Muscle of leg (tissue), 11 donors: ENCODE data around the gene INPP5A. TPM values are rescaled to one million over a fixed set of nuclear protein-coding genes. Genes with fewer than 3 reads are reported as not detected.

Source experiments
- DNase-seq: peaks from one replicate; pipeline ENCODE4 v3.0.0; 2013
- H3K27ac ChIP-seq: one replicate; pipeline ENCODE4 v1.5.1; 2013; ENCODE audit warnings: mild to moderate bottlenecking, low read length, control low read depth
- H3K27me3 ChIP-seq: one replicate; pipeline ENCODE4 v1.6.1; 2013; ENCODE audit warnings: low read length; ENCODE audit not compliant: control insufficient read depth, insufficient read depth
- H3K36me3 ChIP-seq: one replicate; pipeline ENCODE4 v1.6.1; 2013; ENCODE audit warnings: low read length; ENCODE audit not compliant: control insufficient read depth, insufficient read depth
- H3K4me1 ChIP-seq: one replicate; pipeline ENCODE4 v1.6.1; 2013; ENCODE audit warnings: low read length; ENCODE audit not compliant: control insufficient read depth, insufficient read depth
- H3K4me3 ChIP-seq: one replicate; pipeline ENCODE4 v1.5.1; 2013; ENCODE audit warnings: low read length, control low read depth
- H3K9me3 ChIP-seq: replicated peaks from 2 replicates; pipeline ENCODE4 v1.6.1; 2013; ENCODE audit warnings: low read depth, low read length; ENCODE audit not compliant: control insufficient read depth
- WGBS: methylation state at CpG from one replicate; pipeline ENCODE4 v1.1.5; 2013; ENCODE audit warnings: missing lambda C conversion rate; ENCODE audit not compliant: insufficient coverage; 5-methylcytosine and 5-hydroxymethylcytosine counted together
- polyA plus RNA-seq, 8 donors: library from polyadenylated mRNA; unstranded; fragments of 120-200 nt; gene quantifications; one replicate each; pipeline versions ENCODE4 v1.2.1 to v1.2.3, GENCODE V29; 2013; ENCODE audit warnings: inconsistent platforms in 1 of 8, low replicate concordance in 1 of 8; ENCODE audit not compliant: insufficient read length in 8 of 8, insufficient read depth in 1 of 8
- total RNA-seq: library from RNA; stranded (reverse); fragments of 120-200 nt; gene quantifications from one replicate; pipeline ENCODE4 v1.2.4, GENCODE V29; 2013

The INPP5A gene
- total and polyA plus RNA-seq, 9 donors: 34.1 to 56.2 (median 44.7) TPM

DNA sequence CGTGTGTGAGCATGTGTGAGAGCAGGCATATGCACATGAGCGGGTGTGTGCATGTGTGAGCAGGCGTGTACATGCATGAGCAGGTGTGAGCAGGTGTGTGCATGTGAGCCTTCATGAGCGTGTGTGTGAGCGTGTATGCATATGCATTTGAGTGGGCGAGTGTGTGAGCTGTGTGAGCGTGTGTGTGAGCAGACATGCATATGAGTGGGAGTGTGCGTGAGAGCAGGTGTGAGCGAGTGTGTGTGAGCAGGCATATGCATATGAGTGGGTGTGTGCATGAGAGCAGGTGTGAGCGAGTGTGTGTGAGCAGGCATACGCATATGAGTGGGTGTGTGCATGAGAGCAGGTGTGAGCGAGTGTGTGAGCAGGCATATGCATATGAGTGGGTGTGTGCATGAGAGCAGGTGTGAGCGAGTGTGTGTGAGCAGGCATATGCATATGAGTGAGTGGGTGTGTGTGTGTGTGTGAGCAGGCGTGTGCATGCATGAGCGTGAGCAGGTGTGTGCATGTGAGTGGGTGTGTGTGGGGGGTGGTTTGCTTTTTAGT is 217.7 kb downstream of the INPP5A start:
- Histone ChIP-seq H3K4me1 (no peaks in the 10 kb centered on the region), H3K27ac (no peak overlapping the region), H3K4me3 (no peak overlapping the region), H3K27me3 (no peaks in the 10 kb centered on the region), H3K36me3 (peaks cover 42% of the 10 kb centered on the region), H3K9me3 (no peaks in the 10 kb centered on the region)
- WGBS: 98% methylated on average over 15 of the region's 15 CpGs
- DNase-seq: no peak

DNA sequence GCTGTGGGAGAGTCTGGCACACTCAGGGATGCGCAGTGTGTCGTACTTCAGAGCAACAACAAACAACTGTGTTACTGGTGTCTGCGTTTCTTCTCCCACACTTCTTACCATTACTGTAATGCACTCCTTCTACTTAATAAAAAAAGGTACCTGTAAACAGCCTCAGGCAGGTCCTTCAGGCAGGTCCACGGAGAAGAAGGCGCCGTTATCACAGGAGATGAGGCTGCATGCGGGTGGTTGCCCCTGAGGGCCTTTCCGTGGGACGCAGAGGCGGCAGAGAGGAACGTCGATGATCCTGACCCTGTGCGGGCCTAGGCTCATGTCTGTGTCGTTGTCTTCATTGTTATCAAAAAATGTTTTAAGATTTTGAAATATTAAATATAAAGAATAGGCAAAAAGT is 219.0 kb downstream of the INPP5A start:
- no peak overlapping the region for H3K4me3 ChIP-seq
- no peaks in the 10 kb centered on the region for H3K27me3 ChIP-seq
- no peak overlapping the region for H3K27ac ChIP-seq
- no peaks in the 10 kb centered on the region for H3K4me1 ChIP-seq
- 96% methylated on average over 6 of the region's 14 CpGs for WGBS
- H3K36me3 ChIP-seq: peaks cover 39% of the 10 kb centered on the region
- no peaks in the 10 kb centered on the region for H3K9me3 ChIP-seq
- DNase-seq: no peak

- no peak for DNase-seq
- no peak overlapping the region for H3K4me3 ChIP-seq
- H3K27ac ChIP-seq: no peak overlapping the region
- H3K4me1 ChIP-seq: no peaks in the 10 kb centered on the region
- 97% methylated on average over 27 of the region's 27 CpGs for WGBS
- peaks cover 3% of the 10 kb centered on the region for H3K9me3 ChIP-seq
- H3K36me3 ChIP-seq: peaks cover 41% of the 10 kb centered on the region
- no peaks in the 10 kb centered on the region for H3K27me3 ChIP-seq
Observed at GRCh38 chr10:132757171-132757570, 219.6 kb downstream of the INPP5A start.

DNA sequence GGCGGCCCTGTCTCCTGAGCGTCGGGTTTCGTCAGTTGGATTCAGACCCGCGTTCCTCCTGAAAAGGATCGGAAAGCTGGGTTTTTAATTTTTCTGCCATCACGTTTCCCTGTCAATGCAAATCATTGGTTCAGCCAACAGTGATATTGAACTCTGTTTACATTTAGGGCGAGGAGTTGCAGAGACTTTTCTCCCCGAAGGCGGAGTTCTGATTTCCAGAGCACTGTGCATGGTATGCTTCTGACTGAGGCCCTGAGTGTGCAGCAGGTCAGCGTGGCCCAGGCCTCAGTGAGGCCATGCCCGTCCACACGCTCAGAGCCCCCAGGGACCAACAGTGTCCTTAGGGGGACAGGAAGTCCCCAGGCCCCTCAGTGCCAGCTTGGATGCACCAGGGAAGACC is 221.3 kb downstream of the INPP5A start:
- Histone ChIP-seq H3K27me3 (no peaks in the 10 kb centered on the region), H3K9me3 (peaks cover 3% of the 10 kb centered on the region), H3K4me3 (no peak overlapping the region), H3K27ac (no peak overlapping the region), H3K36me3 (peaks cover 41% of the 10 kb centered on the region), H3K4me1 (no peaks in the 10 kb centered on the region)
- DNase-seq: no peak
- 90% methylated on average over 14 of the region's 14 CpGs for WGBS

- H3K36me3 ChIP-seq: peaks cover 24% of the 10 kb centered on the region
- H3K9me3 ChIP-seq: peaks cover 3% of the 10 kb centered on the region
- DNase-seq: no peak
Observed at GRCh38 chr10:132761395-132762060, 223.9 kb downstream of the INPP5A start.

DNA sequence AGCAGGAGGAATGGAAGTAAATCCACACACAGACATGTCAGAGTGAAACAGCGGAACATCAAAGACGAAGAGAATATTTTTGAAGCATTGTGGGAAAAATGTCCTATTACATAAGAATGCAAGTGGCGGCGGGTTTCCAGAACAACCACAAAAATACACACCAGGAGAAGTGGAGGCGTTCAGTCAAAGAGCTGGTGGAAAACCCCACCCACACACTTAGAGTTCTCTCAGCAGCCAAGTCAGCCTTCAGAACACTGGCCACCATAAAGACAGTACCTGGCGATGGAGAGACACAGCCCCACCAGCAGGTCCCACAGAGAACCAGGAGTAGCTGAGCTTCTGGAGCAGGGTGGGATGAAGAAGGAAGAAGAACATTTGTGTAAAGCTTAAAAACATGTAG is 224.7 kb downstream of the INPP5A start:
- Histone ChIP-seq H3K9me3 (peaks cover 3% of the 10 kb centered on the region), H3K36me3 (peaks cover 24% of the 10 kb centered on the region), H3K27ac (no peak overlapping the region), H3K4me1 (no peaks in the 10 kb centered on the region), H3K27me3 (no peaks in the 10 kb centered on the region), H3K4me3 (no peak overlapping the region)
- WGBS: no CpG with 5 or more reads among the region's 6 CpGs
- no peak for DNase-seq

More at GRCh38 chr10:132761395-132762060, 223.9 kb downstream of the INPP5A start:
- Histone ChIP-seq H3K27me3 (no peaks in the 10 kb centered on the region), H3K27ac (no peak overlapping the region), H3K4me3 (no peak overlapping the region), H3K4me1 (no peaks in the 10 kb centered on the region)
- WGBS: 98% methylated on average over 6 of the region's 11 CpGs

- WGBS: 94% methylated on average over 5 of the region's 5 CpGs
- H3K36me3 ChIP-seq: peaks cover 21% of the 10 kb centered on the region
Observed at GRCh38 chr10:132763545-132763944, 226.0 kb downstream of the INPP5A start.

DNA sequence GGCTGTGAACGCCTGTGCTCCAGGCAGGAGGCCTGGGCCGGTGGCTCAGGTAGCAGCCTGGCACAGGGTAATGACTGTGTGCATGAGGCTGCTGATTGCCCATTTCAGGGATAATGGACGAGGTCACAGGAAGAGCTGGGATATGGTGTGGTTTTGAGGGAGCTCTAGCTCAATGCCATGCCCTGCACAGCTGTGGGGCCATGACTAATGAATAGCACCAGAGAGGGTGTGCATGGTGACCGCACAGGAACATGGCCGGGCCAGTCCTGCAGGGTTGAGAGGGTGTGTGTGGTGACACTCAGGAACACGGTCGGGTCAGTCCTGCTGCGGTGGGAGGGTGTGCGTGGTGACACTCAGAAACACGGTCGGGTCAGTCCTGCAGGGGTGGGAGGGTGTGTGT is 226.5 kb downstream of the INPP5A start:
- no peaks in the 10 kb centered on the region for H3K4me1 ChIP-seq
- H3K9me3 ChIP-seq: peaks cover 8% of the 10 kb centered on the region
- WGBS: 87% methylated on average over 11 of the region's 11 CpGs
- no peak for DNase-seq
- no peak overlapping the region for H3K27ac ChIP-seq
- H3K27me3 ChIP-seq: no peaks in the 10 kb centered on the region
- H3K4me3 ChIP-seq: no peak overlapping the region
- peaks cover 21% of the 10 kb centered on the region for H3K36me3 ChIP-seq

More at GRCh38 chr10:132763545-132763944, 226.0 kb downstream of the INPP5A start:
- H3K27ac ChIP-seq: no peak overlapping the region
- DNase-seq: no peak
- H3K4me1 ChIP-seq: no peaks in the 10 kb centered on the region
- peaks cover 8% of the 10 kb centered on the region for H3K9me3 ChIP-seq
- no peak overlapping the region for H3K4me3 ChIP-seq
- no peaks in the 10 kb centered on the region for H3K27me3 ChIP-seq

DNA sequence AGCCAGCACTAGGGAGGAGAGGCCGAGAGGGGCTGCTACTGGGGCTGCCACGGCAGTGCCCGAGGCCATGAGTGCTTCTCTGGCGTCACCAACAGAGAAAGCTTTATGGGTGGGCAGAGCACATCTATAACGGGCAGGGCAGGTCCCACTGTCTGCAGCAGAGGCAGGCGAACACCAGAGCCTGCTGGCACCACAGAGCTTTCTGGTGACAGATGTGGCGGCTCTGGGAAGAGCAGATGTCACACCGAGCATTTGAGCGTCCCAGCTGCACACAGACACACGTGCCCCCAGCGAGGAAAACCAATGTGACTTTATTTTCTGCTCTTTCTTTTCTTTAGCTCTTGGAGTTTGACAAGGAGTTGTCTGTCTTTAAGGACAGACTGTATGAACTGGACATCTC is 227.8 kb downstream of the INPP5A start:
- no peak overlapping the region for H3K27ac ChIP-seq
- no peak for DNase-seq
- no peaks in the 10 kb centered on the region for H3K27me3 ChIP-seq
- no peaks in the 10 kb centered on the region for H3K4me1 ChIP-seq
- H3K9me3 ChIP-seq: peaks cover 11% of the 10 kb centered on the region
- peaks cover 13% of the 10 kb centered on the region for H3K36me3 ChIP-seq
- no peak overlapping the region for H3K4me3 ChIP-seq
- WGBS: 75% methylated on average over 11 of the region's 11 CpGs

DNA sequence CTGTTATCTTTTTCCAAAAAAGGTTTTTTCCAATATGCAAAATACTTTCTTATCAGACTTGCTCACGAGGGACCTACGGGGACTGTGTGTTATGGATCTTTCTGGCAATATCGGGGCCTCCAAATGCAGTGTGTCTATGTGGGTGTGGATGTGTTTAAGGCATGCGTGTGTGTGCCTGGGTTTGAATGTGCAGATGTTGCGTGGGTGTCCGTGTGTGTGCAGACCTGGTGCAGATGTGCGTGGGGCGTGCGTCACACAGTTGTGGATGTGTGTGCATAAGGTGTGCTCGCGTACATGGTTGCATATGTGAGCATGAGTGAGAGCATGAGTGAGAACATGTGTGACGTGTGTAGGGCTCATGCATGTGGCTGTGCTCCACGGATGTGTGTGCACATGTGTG is 228.7 kb downstream of the INPP5A start:
- H3K27ac ChIP-seq: no peak overlapping the region
- no peaks in the 10 kb centered on the region for H3K27me3 ChIP-seq
- H3K36me3 ChIP-seq: peaks cover 15% of the 10 kb centered on the region
- H3K9me3 ChIP-seq: peaks cover 11% of the 10 kb centered on the region
- no peaks in the 10 kb centered on the region for H3K4me1 ChIP-seq
- 92% methylated on average over 11 of the region's 13 CpGs for WGBS
- no peak overlapping the region for H3K4me3 ChIP-seq
- no peak for DNase-seq
